HepG2 (cell line): ENCODE measurements around the gene ARPC3. TPM values are rescaled to one million over a fixed set of nuclear protein-coding genes. Genes with fewer than 3 reads are reported as not detected.
A peak's percentile ranks its signal among the peaks of the same experiment; 100 is the strongest.

Source experiments
- ARNTL ChIP-seq: sonication (generic); formaldehyde crosslinking; IDR thresholded peaks from 2 replicates; pipeline ENCODE4 v1.4.0; 2020; ENCODE audit warnings: mild to moderate bottlenecking, missing genetic modification reagents
- FOXC1 ChIP-seq: sonication (generic); formaldehyde crosslinking; IDR thresholded peaks from 2 replicates; pipeline ENCODE4 v1.8.0; 2022; ENCODE audit warnings: mild to moderate bottlenecking, missing genetic modification reagents, borderline replicate concordance
- PHF5A ChIP-seq: IDR thresholded peaks from one replicate; pipeline ENCODE4 v1.6.1; 2018; ENCODE audit warnings: low read depth, missing genetic modification reagents; ENCODE audit not compliant: unreplicated experiment
- SIN3A ChIP-seq: IDR thresholded peaks from 2 replicates; pipeline ENCODE4 v1.6.1; 2011; ENCODE audit warnings: low read depth, mild to moderate bottlenecking, control low read depth, low read length, borderline replicate concordance
- TEAD3 ChIP-seq: optimal IDR thresholded peaks from 2 replicates; pipeline ENCODE3; 2016; ENCODE audit warnings: borderline replicate concordance
- ZFAT ChIP-seq: sonication (generic); formaldehyde crosslinking; conservative IDR thresholded peaks from 2 replicates; pipeline ENCODE4 v1.8.1; 2023; ENCODE audit warnings: missing genetic modification reagents, inconsistent platforms
- ZNF234 ChIP-seq: sonication (generic); formaldehyde crosslinking; conservative IDR thresholded peaks from 2 replicates; pipeline ENCODE4 v1.5.1; 2020; ENCODE audit warnings: mild to moderate bottlenecking, missing genetic modification reagents
- ZNF264 ChIP-seq: sonication (generic); formaldehyde crosslinking; IDR thresholded peaks from 2 replicates; pipeline ENCODE4 v1.4.0; 2020; ENCODE audit warnings: missing genetic modification reagents
- ZNF274 ChIP-seq: sonication (generic); formaldehyde crosslinking; IDR thresholded peaks from 2 replicates; pipeline ENCODE4 v1.5.1; 2020; ENCODE audit warnings: mild to moderate bottlenecking, missing genetic modification reagents
- ZNF337 ChIP-seq: sonication (generic); formaldehyde crosslinking; IDR thresholded peaks from 2 replicates; pipeline ENCODE4 v1.5.1; 2020; ENCODE audit warnings: missing genetic modification reagents, low read depth, mild to moderate bottlenecking, borderline replicate concordance
- ZNF768 ChIP-seq: sonication (generic); formaldehyde crosslinking; IDR thresholded peaks from 2 replicates; pipeline ENCODE4 v1.4.0; 2020; ENCODE audit warnings: missing genetic modification reagents
- polyA plus RNA-seq, 8 experiments: library from polyadenylated mRNA; depleted of rRNA in 3 of 8; stranded (reverse) in 7 of 8; unstranded in 1 of 8; fragments of >200 nt; fragmentation: Illumina TruSeq in 4 of 8; extraction: Trizol in 4 of 8; gene quantifications; 2 replicates each; pipeline versions ENCODE4 v1.2.1 to v1.2.3, GENCODE V29; 2011 to 2016; ENCODE audit warnings: low read depth in 4 of 8, missing spikeins in 1 of 8, mixed read lengths in 1 of 8; ENCODE audit not compliant: insufficient read depth in 1 of 8
- total RNA-seq, 5 experiments: library from RNA; depleted of rRNA; stranded (reverse); fragments of >200 nt; fragmentation: Illumina TruSeq; extraction: Trizol; gene quantifications; 2 replicates each; pipeline ENCODE4 v1.2.3, GENCODE V29; 2016; ENCODE audit warnings: low read depth in 1 of 5
- TF ChIP-seq, protein P1 (sequence below): sonication (generic); formaldehyde crosslinking; IDR thresholded peaks from 2 replicates; pipeline ENCODE4 v1.5.0; 2020; ENCODE audit warnings: mild to moderate bottlenecking, missing genetic modification reagents
- TF ChIP-seq, protein P2 (sequence below): sonication (generic); formaldehyde crosslinking; IDR thresholded peaks from 2 replicates; pipeline ENCODE4 v1.5.0; 2020; ENCODE audit warnings: mild to moderate bottlenecking, low read depth, missing genetic modification reagents, borderline replicate concordance
- TF ChIP-seq, protein P3 (sequence below): sonication (generic); formaldehyde crosslinking; IDR thresholded peaks from 2 replicates; pipeline ENCODE4 v1.8.1; 2023; ENCODE audit warnings: mild to moderate bottlenecking, missing genetic modification reagents
- TF ChIP-seq, protein P4 (sequence below): IDR thresholded peaks from 2 replicates; pipeline ENCODE4 v1.6.1; 2016; ENCODE audit warnings: control low read depth
- TF ChIP-seq, protein P5 (sequence below): sonication (generic); formaldehyde crosslinking; IDR thresholded peaks from 2 replicates; pipeline ENCODE4 v1.8.1; 2023; ENCODE audit warnings: mild to moderate bottlenecking, inconsistent platforms, moderate library complexity, missing genetic modification reagents, borderline replicate concordance
- TF ChIP-seq, protein P6 (sequence below): sonication (generic); formaldehyde crosslinking; IDR thresholded peaks from 2 replicates; pipeline ENCODE4 v1.4.0; 2020; ENCODE audit warnings: mild to moderate bottlenecking, missing genetic modification reagents, borderline replicate concordance
- TF ChIP-seq, protein P7 (sequence below): sonication (generic); formaldehyde crosslinking; IDR thresholded peaks from 2 replicates; pipeline ENCODE4 v1.8.1; 2022; ENCODE audit warnings: low read depth, mild to moderate bottlenecking, missing genetic modification reagents

Gene ARPC3
- total and polyA plus RNA-seq, 2 of the 13 experiments (the other 11 are each of a cell fraction or from before 2014, with no cell fraction given): 32.7 to 234 TPM

DNA sequence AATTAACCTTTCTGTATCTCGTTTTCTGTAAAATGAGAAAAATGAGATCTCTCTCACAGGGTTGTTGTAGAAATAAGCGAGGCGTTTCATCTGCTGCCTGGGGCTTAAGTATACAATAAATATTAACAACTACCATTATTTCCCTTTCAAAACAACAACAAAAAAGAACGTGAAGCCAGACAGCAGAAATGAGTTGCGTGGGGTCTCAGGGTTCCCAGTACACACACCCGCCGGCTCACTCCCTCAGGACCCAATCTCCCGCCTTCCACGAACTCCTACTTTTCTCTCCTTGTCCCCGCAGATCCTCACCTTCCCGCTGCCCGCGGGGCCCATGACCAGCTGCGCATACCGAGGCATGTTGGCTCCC is 17.7 kb upstream of the ARPC3 start (continued):
- TF ChIP-seq, protein P1, sequence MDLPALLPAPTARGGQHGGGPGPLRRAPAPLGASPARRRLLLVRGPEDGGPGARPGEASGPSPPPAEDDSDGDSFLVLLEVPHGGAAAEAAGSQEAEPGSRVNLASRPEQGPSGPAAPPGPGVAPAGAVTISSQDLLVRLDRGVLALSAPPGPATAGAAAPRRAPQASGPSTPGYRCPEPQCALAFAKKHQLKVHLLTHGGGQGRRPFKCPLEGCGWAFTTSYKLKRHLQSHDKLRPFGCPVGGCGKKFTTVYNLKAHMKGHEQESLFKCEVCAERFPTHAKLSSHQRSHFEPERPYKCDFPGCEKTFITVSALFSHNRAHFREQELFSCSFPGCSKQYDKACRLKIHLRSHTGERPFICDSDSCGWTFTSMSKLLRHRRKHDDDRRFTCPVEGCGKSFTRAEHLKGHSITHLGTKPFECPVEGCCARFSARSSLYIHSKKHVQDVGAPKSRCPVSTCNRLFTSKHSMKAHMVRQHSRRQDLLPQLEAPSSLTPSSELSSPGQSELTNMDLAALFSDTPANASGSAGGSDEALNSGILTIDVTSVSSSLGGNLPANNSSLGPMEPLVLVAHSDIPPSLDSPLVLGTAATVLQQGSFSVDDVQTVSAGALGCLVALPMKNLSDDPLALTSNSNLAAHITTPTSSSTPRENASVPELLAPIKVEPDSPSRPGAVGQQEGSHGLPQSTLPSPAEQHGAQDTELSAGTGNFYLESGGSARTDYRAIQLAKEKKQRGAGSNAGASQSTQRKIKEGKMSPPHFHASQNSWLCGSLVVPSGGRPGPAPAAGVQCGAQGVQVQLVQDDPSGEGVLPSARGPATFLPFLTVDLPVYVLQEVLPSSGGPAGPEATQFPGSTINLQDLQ (CRISPR knock-in tag): no peak
- TF ChIP-seq ZNF274 (CRISPR knock-in tag): 0 out of 2 replicates have a peak, but pooled peaks have one; percentile 41
- TF ChIP-seq FOXC1 (CRISPR knock-in tag): no peak
- no peak for TF ChIP-seq PHF5A
- TF ChIP-seq, protein P2, sequence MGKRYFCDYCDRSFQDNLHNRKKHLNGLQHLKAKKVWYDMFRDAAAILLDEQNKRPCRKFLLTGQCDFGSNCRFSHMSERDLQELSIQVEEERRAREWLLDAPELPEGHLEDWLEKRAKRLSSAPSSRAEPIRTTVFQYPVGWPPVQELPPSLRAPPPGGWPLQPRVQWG (CRISPR knock-in tag): no peak
- TF ChIP-seq TEAD3: no peak
- no peak for TF ChIP-seq ZFAT
- TF ChIP-seq, protein P3, sequence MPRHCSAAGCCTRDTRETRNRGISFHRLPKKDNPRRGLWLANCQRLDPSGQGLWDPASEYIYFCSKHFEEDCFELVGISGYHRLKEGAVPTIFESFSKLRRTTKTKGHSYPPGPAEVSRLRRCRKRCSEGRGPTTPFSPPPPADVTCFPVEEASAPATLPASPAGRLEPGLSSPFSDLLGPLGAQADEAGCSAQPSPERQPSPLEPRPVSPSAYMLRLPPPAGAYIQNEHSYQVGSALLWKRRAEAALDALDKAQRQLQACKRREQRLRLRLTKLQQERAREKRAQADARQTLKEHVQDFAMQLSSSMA (CRISPR knock-in tag): peak; percentile 14; the same call in 1 of the 2 replicates
- TF ChIP-seq ZNF337 (CRISPR knock-in tag): no peak
- TF ChIP-seq, protein P4, sequence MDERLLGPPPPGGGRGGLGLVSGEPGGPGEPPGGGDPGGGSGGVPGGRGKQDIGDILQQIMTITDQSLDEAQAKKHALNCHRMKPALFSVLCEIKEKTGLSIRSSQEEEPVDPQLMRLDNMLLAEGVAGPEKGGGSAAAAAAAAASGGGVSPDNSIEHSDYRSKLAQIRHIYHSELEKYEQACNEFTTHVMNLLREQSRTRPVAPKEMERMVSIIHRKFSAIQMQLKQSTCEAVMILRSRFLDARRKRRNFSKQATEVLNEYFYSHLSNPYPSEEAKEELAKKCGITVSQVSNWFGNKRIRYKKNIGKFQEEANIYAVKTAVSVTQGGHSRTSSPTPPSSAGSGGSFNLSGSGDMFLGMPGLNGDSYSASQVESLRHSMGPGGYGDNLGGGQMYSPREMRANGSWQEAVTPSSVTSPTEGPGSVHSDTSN: no peak
- TF ChIP-seq ARNTL: no peak
- TF ChIP-seq ZNF234 (CRISPR knock-in tag): no peak
- TF ChIP-seq SIN3A: peak; percentile 60; the same call in 1 of the 2 replicates
- TF ChIP-seq, protein P5, sequence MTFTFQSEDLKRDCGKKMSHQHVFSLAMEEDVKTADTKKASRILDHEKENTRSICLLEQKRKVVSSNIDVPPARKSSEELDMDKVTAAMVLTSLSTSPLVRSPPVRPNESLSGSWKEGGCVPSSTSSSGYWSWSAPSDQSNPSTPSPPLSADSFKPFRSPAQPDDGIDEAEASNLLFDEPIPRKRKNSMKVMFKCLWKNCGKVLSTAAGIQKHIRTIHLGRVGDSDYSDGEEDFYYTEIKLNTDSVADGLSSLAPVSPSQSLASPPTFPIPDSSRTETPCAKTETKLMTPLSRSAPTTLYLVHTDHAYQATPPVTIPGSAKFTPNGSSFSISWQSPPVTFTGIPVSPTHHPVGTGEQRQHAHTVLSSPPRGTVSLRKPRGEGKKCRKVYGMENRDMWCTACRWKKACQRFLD: 0 out of 2 replicates have a peak, but pooled peaks have one; percentile 15
- TF ChIP-seq, protein P6, sequence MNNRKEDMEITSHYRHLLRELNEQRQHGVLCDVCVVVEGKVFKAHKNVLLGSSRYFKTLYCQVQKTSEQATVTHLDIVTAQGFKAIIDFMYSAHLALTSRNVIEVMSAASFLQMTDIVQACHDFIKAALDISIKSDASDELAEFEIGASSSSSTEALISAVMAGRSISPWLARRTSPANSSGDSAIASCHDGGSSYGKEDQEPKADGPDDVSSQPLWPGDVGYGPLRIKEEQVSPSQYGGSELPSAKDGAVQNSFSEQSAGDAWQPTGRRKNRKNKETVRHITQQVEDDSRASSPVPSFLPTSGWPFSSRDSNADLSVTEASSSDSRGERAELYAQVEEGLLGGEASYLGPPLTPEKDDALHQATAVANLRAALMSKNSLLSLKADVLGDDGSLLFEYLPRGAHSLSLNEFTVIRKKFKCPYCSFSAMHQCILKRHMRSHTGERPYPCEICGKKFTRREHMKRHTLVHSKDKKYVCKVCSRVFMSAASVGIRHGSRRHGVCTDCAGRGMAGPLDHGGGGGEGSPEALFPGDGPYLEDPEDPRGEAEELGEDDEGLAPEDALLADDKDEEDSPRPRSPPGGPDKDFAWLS (CRISPR knock-in tag): no peak
- TF ChIP-seq ZNF768 (CRISPR knock-in tag): 0 out of 2 replicates have a peak, but pooled peaks have one; percentile 14
- TF ChIP-seq, protein P7, sequence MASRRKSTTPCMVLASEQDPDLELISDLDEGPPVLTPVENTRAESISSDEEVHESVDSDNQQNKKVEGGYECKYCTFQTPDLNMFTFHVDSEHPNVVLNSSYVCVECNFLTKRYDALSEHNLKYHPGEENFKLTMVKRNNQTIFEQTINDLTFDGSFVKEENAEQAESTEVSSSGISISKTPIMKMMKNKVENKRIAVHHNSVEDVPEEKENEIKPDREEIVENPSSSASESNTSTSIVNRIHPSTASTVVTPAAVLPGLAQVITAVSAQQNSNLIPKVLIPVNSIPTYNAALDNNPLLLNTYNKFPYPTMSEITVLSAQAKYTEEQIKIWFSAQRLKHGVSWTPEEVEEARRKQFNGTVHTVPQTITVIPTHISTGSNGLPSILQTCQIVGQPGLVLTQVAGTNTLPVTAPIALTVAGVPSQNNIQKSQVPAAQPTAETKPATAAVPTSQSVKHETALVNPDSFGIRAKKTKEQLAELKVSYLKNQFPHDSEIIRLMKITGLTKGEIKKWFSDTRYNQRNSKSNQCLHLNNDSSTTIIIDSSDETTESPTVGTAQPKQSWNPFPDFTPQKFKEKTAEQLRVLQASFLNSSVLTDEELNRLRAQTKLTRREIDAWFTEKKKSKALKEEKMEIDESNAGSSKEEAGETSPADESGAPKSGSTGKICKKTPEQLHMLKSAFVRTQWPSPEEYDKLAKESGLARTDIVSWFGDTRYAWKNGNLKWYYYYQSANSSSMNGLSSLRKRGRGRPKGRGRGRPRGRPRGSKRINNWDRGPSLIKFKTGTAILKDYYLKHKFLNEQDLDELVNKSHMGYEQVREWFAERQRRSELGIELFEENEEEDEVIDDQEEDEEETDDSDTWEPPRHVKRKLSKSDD (CRISPR knock-in tag): no peak
- no peak for TF ChIP-seq ZNF264 (CRISPR knock-in tag)
